ENCODE results near the gene NSL1. TPM values are rescaled to one million over a fixed set of nuclear protein-coding genes. Genes with fewer than 3 reads are reported as not detected.

The NSL1 gene
- total and polyA plus RNA-seq, 2 donors (not counting 1 experiment from before 2014, with no cell fraction given), result 20.5 to 45.9 TPM

DNA sequence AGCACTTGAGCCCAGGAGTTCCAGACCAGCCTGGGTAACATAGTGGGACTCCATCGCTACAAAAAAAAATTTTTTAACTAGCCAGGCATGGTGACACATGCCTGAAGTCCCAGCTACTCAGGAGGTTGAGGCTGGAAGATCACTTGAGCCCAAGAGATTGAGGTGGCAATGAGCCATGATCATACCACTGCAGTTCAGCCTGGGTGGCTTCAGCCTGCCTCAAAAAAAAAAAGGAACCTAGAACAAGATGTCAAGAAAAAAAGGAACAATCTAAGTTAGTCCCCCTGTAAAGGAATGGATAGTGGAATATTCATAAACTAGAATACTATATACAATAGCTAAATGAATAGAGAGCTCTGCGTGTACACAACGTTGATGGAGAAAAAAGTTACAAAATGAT, 14.4 kb downstream of the NSL1 start:
- DNase-seq (no peak), ATAC-seq (ENCODE audit: low read depth) (no peak)
- H3K9ac ChIP-seq (ENCODE audit: low read length), result no peak overlapping the region
- H3K4me3 ChIP-seq (ENCODE audit: control extremely low read depth in 1 of 5, extremely low read depth in 1 of 5, insufficient read depth in 1 of 5, low read depth in 2 of 5, low read length in 4 of 5), result no peak overlapping the region
- Mint-ChIP-seq H3K9me3 (ENCODE audit: insufficient read depth) (no peaks in the 10 kb centered on the region), H3K27me3 (no peaks in the 10 kb centered on the region), H3K4me3 (no peak overlapping the region), H3K27ac (no peak overlapping the region), H3K4me1 (peaks cover 18% of the 10 kb centered on the region)
- peaks cover 3% of the 10 kb centered on the region for H4K20me1 ChIP-seq (ENCODE audit: control insufficient read depth, insufficient read depth, low read length, poor library complexity, severe bottlenecking)
- ChIA-PET CTCF (interaction anchor here (1.3 to 2.9 kb wide), 6 partner anchors 27 to 300 kb away, joined by 3 to 12 read pairs (median 8); no protein-coding TSS in a partner anchor), POLR2A (interaction anchor here (0.6 kb wide), 1 partner anchor 491 kb away, joined by 3 read pairs; no protein-coding TSS in a partner anchor)
- no peak overlapping the region for H3K4me2 ChIP-seq (replicated peaks; ENCODE audit: low read depth, low read length, poor library complexity, severe bottlenecking)
- H3K79me2 ChIP-seq (ENCODE audit: control insufficient read depth, insufficient read depth, low read length), result peaks cover 14% of the 10 kb centered on the region
- H3K36me3 ChIP-seq (replicated peaks in 1 of 2; ENCODE audit: control extremely low read depth in 1 of 2, control insufficient read depth in 1 of 2, extremely low read depth in 1 of 2, insufficient read depth in 2 of 2, low read length in 1 of 2), result peaks cover 7 to 24% of the 10 kb centered on the region in 2 experiments
- intact Hi-C loops (cut with micrococcal nuclease), result no loop called here
- no peak overlapping the region for H3K27ac ChIP-seq (ENCODE audit: low read length in 2 of 2)
- no peaks in the 10 kb centered on the region for H3K27me3 ChIP-seq (replicated peaks in 1 of 4; ENCODE audit: control extremely low read depth in 1 of 4, control insufficient read depth in 3 of 4, insufficient read depth in 4 of 4, low read length in 3 of 4)
- TF ChIP-seq EZH2 (IDR thresholded peaks at IDR 0.05; ENCODE audit: borderline replicate concordance, insufficient read depth, low read depth, low read length, poor library complexity, severe bottlenecking), result no peak
- TF ChIP-seq, protein P1, sequence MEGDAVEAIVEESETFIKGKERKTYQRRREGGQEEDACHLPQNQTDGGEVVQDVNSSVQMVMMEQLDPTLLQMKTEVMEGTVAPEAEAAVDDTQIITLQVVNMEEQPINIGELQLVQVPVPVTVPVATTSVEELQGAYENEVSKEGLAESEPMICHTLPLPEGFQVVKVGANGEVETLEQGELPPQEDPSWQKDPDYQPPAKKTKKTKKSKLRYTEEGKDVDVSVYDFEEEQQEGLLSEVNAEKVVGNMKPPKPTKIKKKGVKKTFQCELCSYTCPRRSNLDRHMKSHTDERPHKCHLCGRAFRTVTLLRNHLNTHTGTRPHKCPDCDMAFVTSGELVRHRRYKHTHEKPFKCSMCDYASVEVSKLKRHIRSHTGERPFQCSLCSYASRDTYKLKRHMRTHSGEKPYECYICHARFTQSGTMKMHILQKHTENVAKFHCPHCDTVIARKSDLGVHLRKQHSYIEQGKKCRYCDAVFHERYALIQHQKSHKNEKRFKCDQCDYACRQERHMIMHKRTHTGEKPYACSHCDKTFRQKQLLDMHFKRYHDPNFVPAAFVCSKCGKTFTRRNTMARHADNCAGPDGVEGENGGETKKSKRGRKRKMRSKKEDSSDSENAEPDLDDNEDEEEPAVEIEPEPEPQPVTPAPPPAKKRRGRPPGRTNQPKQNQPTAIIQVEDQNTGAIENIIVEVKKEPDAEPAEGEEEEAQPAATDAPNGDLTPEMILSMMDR (IDR thresholded peaks at IDR 0.05), result no peak
- no peaks in the 10 kb centered on the region for H3K4me1 ChIP-seq (ENCODE audit: control insufficient read depth in 2 of 2, insufficient read depth in 2 of 2, low read length in 2 of 2)
- H3K9me3 ChIP-seq (ENCODE audit: control extremely low read depth in 1 of 3, control insufficient read depth in 2 of 3, insufficient read depth in 1 of 3, low read length in 2 of 3), result peaks cover 0 to 3% (median 0%) of the 10 kb centered on the region in 3 donors
- H2AFZ ChIP-seq (ENCODE audit: insufficient read depth, low read depth, low read length, poor library complexity, severe bottlenecking), result no peak overlapping the region
- WGBS (ENCODE audit: insufficient coverage), result 100% methylated on average over 1 of the region's 3 CpGs

GRCh38 chr1:212775241-212775640, 16.3 kb downstream of the NSL1 start:
- H3K27me3 ChIP-seq (replicated peaks in 1 of 4; ENCODE audit: control extremely low read depth in 1 of 4, control insufficient read depth in 3 of 4, insufficient read depth in 4 of 4, low read length in 3 of 4), result no peaks in the 10 kb centered on the region
- TF ChIP-seq EZH2 (IDR thresholded peaks at IDR 0.05; ENCODE audit: borderline replicate concordance, insufficient read depth, low read depth, low read length, poor library complexity, severe bottlenecking), result no peak
- TF ChIP-seq, protein P1 (IDR thresholded peaks at IDR 0.05), result no peak
- no peak overlapping the region for H3K27ac Mint-ChIP-seq
- intact Hi-C loops (cut with micrococcal nuclease), result no loop called here
- H3K4me1 Mint-ChIP-seq, result peaks cover 19% of the 10 kb centered on the region
- H3K9me3 ChIP-seq (ENCODE audit: control extremely low read depth in 1 of 3, control insufficient read depth in 2 of 3, insufficient read depth in 1 of 3, low read length in 2 of 3), result peaks cover 1 to 8% (median 5%) of the 10 kb centered on the region in 3 donors
- peaks cover 3 to 18% of the 10 kb centered on the region in 2 experiments for H3K36me3 ChIP-seq (replicated peaks in 1 of 2; ENCODE audit: control extremely low read depth in 1 of 2, control insufficient read depth in 1 of 2, extremely low read depth in 1 of 2, insufficient read depth in 2 of 2, low read length in 1 of 2)
- H4K20me1 ChIP-seq (ENCODE audit: control insufficient read depth, insufficient read depth, low read length, poor library complexity, severe bottlenecking), result peaks cover 3% of the 10 kb centered on the region
- no peak for DNase-seq
- no peak overlapping the region for H3K4me3 Mint-ChIP-seq
- H3K9ac ChIP-seq (ENCODE audit: low read length), result no peak overlapping the region
- no peak overlapping the region for H3K4me3 ChIP-seq (ENCODE audit: control extremely low read depth in 1 of 5, extremely low read depth in 1 of 5, insufficient read depth in 1 of 5, low read depth in 2 of 5, low read length in 4 of 5)
- no peak overlapping the region for H3K4me2 ChIP-seq (replicated peaks; ENCODE audit: low read depth, low read length, poor library complexity, severe bottlenecking)
- no peaks in the 10 kb centered on the region for H3K27me3 Mint-ChIP-seq
- no peaks in the 10 kb centered on the region for H3K9me3 Mint-ChIP-seq (ENCODE audit: insufficient read depth)
- peaks cover 33% of the 10 kb centered on the region for H3K79me2 ChIP-seq (ENCODE audit: control insufficient read depth, insufficient read depth, low read length)
- H3K27ac ChIP-seq (ENCODE audit: low read length in 2 of 2), result no peak overlapping the region
- ChIA-PET CTCF (interaction anchor here (2.9 kb wide), 1 partner anchor 298 kb away, joined by 12 read pairs; no protein-coding TSS in a partner anchor), POLR2A (no interaction called here)
- no peaks in the 10 kb centered on the region for H3K4me1 ChIP-seq (ENCODE audit: control insufficient read depth in 2 of 2, insufficient read depth in 2 of 2, low read length in 2 of 2)
- no peak for ATAC-seq (ENCODE audit: low read depth)
- no peak overlapping the region for H2AFZ ChIP-seq (ENCODE audit: insufficient read depth, low read depth, low read length, poor library complexity, severe bottlenecking)

Data from B cell (primary cell).